Gastroesophageal sphincter (tissue), 4 donors: ENCODE measurements around the gene STAP1. TPM values are rescaled to one million over a fixed set of nuclear protein-coding genes. Genes with fewer than 3 reads are reported as not detected.
"Not testable (repeated sequence)": the region's sequence is repeated elsewhere in the genome, so short reads cannot be mapped to it uniquely, and the experiment has no call there.

ENCODE experiments used
- ATAC-seq: fragments of 150-250 bp; one replicate; pipeline ENCODE4 v1.9.1; 2016; ENCODE audit warnings: mild to moderate bottlenecking, moderate library complexity
- H3K27ac ChIP-seq, 4 donors: fragments of 200-600 bp; sonication (generic) in 3 of 4; 1 replicate in 3 of 4; 2 replicates in 1 of 4; pipeline ENCODE4 v1.5.1; 2016 to 2019
- H3K27me3 ChIP-seq: fragments of 200-600 bp; sonication (generic); one replicate; pipeline ENCODE4 v1.5.1; 2019
- H3K36me3 ChIP-seq, 2 donors: fragments of 200-600 bp; sonication (generic); one replicate each; pipeline ENCODE4 v1.5.1; 2019; ENCODE audit warnings: control low read depth in 1 of 2
- H3K4me1 ChIP-seq, 3 donors: fragments of 200-600 bp; sonication (generic); 1 replicate in 2 of 3; 2 replicates in 1 of 3; pipeline ENCODE4 v1.5.1; 2016 to 2019; ENCODE audit warnings: control low read depth in 2 of 3
- H3K4me3 ChIP-seq, 2 donors: fragments of 200-600 bp; sonication (generic); one replicate each; pipeline ENCODE4 v1.5.1; 2019; ENCODE audit warnings: mild to moderate bottlenecking in 1 of 2, moderate library complexity in 1 of 2
- H3K9me3 ChIP-seq, 3 donors: fragments of 200-600 bp; sonication (generic); one replicate each; pipeline ENCODE4 v1.5.1; 2017 to 2019; ENCODE audit warnings: control low read depth in 2 of 3
- EP300 ChIP-seq: sonication (generic); formaldehyde crosslinking; IDR thresholded peaks from one replicate; pipeline ENCODE4 v1.6.1; 2017; ENCODE audit warnings: antibody characterized with exemption, mild to moderate bottlenecking
- POLR2A ChIP-seq, 2 donors: fragments of 450-650 bp; IDR thresholded peaks; one replicate each; pipeline ENCODE4 v1.6.1; 2017; ENCODE audit warnings: antibody characterized with exemption in 2 of 2, mild to moderate bottlenecking in 2 of 2, moderate library complexity in 1 of 2
- POLR2AphosphoS5 ChIP-seq: sonication (generic); formaldehyde crosslinking; IDR thresholded peaks from one replicate; pipeline ENCODE4 v1.6.1; 2017; ENCODE audit warnings: antibody characterized with exemption
- WGBS, 2 donors: methylation state at CpG; one replicate each; pipeline ENCODE4 v1.1.5; 2018; ENCODE audit warnings: low coverage in 1 of 2; 5-methylcytosine and 5-hydroxymethylcytosine counted together
- total RNA-seq, 4 donors: library from RNA; depleted of rRNA; stranded (reverse); fragments of >200 nt; gene quantifications; one replicate each; pipeline ENCODE4 v1.1.0, GENCODE V29; 2016
- TF ChIP-seq, protein P1 (sequence below), 4 experiments: fragments of 200-600 bp in 2 of 4; fragments of 450-650 bp in 2 of 4; sonication (generic) in 1 of 4; IDR thresholded peaks; one replicate each; pipeline ENCODE4 v1.5.1; 2017 to 2019; ENCODE audit warnings: antibody characterized with exemption in 4 of 4, mild to moderate bottlenecking in 2 of 4, moderate library complexity in 2 of 4

STAP1 gene
- total RNA-seq, 4 donors from 2014 or later: 0.54 to 2.2 (median 0.77) TPM; not detected in 1

DNA sequence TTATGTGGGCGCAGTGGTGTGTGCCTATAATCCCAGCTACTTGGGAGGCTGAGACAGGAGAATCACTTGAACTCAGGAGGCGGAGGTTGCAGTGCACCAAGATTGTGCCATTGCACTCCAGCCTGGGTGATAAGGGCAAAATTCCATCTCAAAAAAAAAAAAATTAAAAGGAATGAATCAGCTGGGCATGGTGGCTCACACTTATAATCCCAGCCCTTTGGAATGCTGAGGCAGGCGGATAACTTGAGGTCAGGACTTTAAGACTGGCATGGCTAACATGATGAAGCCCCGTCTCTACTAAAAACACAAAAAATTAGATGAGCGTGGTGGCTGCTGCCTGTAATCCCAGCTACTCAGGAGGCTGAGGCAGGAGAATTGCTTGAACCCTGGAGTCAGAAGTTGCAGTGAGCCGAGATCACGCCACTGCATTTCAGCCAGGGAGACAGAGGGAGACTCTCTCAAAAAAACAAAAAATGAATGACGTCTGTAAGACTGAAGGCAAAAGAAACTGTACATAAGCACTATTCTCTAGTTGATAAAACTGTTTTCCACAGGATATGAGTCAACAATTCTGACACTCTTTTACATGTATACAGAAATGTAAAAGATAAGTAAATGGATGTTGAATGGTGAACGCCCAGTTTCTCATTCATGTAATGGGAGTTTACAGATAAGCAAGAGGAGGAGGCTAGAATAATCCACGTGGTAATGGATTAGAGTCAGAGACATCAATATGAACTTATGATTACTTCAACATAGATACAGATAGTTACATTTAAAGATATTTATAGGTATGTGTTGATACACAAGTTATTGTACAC is 35.5 kb upstream of the STAP1 start:
- WGBS, 2 donors: 93 to 94% methylated on average over 9 of the region's 10 CpGs
- ATAC-seq: no peak
- no peaks in the 10 kb centered on the region for H3K9me3 ChIP-seq
- peaks cover 0 to 18% of the 10 kb centered on the region in 2 donors for H3K36me3 ChIP-seq
- no peak overlapping the region for H3K4me3 ChIP-seq
- TF ChIP-seq POLR2AphosphoS5 (no peak), POLR2A (IDR thresholded peaks at IDR 0.05) (no peak), EP300 (no peak)
- TF ChIP-seq, protein P1, sequence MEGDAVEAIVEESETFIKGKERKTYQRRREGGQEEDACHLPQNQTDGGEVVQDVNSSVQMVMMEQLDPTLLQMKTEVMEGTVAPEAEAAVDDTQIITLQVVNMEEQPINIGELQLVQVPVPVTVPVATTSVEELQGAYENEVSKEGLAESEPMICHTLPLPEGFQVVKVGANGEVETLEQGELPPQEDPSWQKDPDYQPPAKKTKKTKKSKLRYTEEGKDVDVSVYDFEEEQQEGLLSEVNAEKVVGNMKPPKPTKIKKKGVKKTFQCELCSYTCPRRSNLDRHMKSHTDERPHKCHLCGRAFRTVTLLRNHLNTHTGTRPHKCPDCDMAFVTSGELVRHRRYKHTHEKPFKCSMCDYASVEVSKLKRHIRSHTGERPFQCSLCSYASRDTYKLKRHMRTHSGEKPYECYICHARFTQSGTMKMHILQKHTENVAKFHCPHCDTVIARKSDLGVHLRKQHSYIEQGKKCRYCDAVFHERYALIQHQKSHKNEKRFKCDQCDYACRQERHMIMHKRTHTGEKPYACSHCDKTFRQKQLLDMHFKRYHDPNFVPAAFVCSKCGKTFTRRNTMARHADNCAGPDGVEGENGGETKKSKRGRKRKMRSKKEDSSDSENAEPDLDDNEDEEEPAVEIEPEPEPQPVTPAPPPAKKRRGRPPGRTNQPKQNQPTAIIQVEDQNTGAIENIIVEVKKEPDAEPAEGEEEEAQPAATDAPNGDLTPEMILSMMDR (IDR thresholded peaks at IDR 0.05): no peak
- H3K27me3 ChIP-seq: no peaks in the 10 kb centered on the region
- no peak overlapping the region for H3K27ac ChIP-seq
- H3K4me1 ChIP-seq: peaks cover 0 to 21% (median 5%) of the 10 kb centered on the region in 3 donors

DNA sequence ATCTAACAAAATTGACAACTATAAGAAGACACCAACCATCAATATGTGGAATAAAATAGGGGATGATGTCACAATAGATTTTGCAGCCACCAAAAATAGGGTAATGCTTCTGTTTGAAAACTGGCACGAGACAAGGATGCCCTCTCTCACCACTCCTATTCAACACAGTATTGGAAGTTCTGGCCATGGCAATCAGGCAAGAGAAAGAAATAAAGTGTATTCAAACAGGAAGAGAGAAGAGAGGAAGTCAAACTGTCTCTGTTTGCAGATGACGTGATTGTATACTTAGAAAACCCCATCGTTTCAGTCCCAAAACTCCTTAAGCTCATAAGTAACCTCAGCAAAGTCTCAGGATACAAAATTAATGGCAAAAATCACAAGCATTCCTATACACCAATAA is 34.4 kb upstream of the STAP1 start:
- 93 to 100% methylated on average over 1 to 2 of the region's 3 CpGs for WGBS, 2 donors
- H3K9me3 ChIP-seq, ATAC-seq, H3K27me3 ChIP-seq, H3K27ac ChIP-seq, H3K4me3 ChIP-seq: not testable (repeated sequence)
- H3K4me1 ChIP-seq: peaks cover 0 to 21% (median 5%) of the 10 kb centered on the region in 3 donors
- H3K36me3 ChIP-seq: peaks cover 0 to 16% of the 10 kb centered on the region in 2 donors

DNA sequence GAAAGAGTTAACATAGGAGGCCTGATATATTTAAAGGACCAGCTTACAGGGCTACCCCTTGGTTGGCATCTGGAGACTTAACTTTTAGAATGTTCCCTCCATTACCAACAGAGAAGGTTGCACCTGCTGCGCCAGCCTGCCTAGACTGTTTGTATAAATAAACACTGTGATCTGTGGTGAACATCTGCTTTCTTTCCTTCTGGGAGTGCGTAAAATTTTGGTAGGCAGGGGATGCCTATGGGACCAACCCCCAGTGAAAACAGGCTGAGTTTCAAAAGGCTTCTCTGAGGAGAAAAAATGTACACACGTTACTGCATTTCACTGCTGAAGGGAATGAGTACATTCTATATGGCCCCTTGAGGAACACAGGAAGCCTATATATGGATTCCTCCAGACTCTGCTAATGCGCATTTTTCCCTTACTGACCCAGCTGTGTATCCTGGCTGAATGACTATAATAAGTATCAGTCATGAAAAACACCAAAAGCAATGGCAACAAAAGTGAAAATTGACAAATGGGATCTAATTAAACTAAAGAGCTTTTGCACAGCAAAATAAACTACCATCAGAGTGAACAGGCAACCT is 27.1 kb upstream of the STAP1 start:
- no peak for ATAC-seq
- Histone ChIP-seq H3K4me1 (no peaks in the 10 kb centered on the region), H3K27me3 (no peaks in the 10 kb centered on the region), H3K36me3 (peaks cover 0 to 71% of the 10 kb centered on the region in 2 donors), H3K27ac (no peak overlapping the region), H3K4me3 (no peak overlapping the region), H3K9me3 (no peaks in the 10 kb centered on the region)
- WGBS, 2 donors: 67 to 79% methylated on average over 2 to 3 of the region's 4 CpGs
- TF ChIP-seq POLR2AphosphoS5: no peak
- no peak for TF ChIP-seq POLR2A (IDR thresholded peaks at IDR 0.05)

DNA sequence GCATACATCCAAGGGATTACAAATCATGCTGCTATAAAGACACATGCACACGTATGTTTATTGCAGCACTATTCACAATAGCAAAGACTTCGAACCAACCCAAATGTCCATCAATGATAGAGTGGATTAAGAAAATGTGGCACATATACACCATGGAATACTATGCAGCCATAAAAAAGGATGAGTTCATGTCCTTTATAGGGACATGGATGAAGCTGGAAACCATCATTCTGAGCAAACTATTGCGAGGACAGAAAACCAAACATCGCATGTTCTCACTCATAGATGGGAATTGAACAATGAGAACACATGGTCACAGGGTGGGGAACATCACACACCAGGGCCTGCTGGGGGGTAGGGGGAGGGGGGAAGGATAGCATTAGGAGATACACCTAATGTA is 26.1 kb upstream of the STAP1 start:
- peaks cover 0 to 79% of the 10 kb centered on the region in 2 donors for H3K36me3 ChIP-seq
- ATAC-seq, H3K4me1 ChIP-seq, H3K27ac ChIP-seq, H3K4me3 ChIP-seq, H3K27me3 ChIP-seq, H3K9me3 ChIP-seq: not testable (repeated sequence)
- WGBS, 2 donors: 89 to 100% methylated on average over 3 of the region's 4 CpGs

DNA sequence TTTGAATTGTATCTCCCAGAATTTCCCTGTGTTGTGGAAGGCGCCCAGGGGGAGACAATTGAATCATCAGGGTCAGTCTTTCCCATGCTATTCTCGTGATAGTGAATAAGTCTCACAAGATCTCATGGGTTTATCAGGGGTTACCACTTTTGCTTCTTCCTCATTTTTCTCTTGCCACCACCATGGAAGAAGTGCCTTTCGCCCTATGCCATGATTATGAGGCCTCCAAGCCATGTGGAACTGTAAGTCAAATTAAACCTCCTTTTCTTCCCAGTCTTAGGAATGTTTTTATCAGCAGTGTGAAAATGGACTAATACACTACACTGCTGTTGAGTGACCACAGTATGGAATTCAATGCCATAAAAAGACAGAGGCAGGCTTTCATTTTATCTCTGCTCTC is 25.4 kb upstream of the STAP1 start:
- ATAC-seq: no peak

DNA sequence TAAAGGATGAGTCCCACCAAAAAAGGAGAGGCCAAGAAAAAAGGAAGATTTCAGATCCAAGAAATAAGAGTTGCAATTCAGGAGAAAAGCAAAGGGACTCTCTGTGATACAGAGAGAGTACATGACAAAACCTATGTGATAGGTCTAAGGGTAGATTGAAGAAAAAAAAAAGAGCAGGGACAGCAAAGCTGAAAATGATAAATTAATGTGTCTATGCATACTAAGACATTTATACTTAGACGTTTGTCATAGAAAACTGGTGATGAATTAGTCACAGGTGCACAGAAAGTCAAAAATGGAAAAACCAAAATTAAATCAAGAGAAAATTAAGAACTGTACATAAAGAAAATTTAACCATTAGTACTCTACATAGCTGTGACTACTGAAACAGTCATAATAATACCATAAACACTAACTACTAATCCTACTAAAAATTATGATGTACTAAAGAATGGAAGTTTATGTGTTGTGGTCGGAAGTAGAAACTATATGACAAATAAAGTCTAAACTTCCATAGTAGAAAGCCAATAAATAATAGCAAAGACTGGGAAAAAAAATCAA is 23.2 kb upstream of the STAP1 start:
- TF ChIP-seq EP300: no peak
- no peak for TF ChIP-seq POLR2AphosphoS5
- TF ChIP-seq POLR2A (IDR thresholded peaks at IDR 0.05): no peak
- TF ChIP-seq, protein P1 (IDR thresholded peaks at IDR 0.05): no peak
- 53 to 73% methylated on average over 2 of the region's 2 CpGs for WGBS, 2 donors
- no peak overlapping the region for H3K4me3 ChIP-seq
- H3K27me3 ChIP-seq: no peaks in the 10 kb centered on the region
- peaks cover 0 to 88% of the 10 kb centered on the region in 2 donors for H3K36me3 ChIP-seq
- no peaks in the 10 kb centered on the region for H3K9me3 ChIP-seq
- H3K27ac ChIP-seq: no peak overlapping the region
- no peaks in the 10 kb centered on the region for H3K4me1 ChIP-seq
- no peak for ATAC-seq

More for the DNA sequence above, 25.4 kb upstream of the STAP1 start:
- TF ChIP-seq POLR2A (IDR thresholded peaks at IDR 0.05) (no peak), POLR2AphosphoS5 (no peak), EP300 (no peak)
- TF ChIP-seq, protein P1 (IDR thresholded peaks at IDR 0.05): no peak
- Histone ChIP-seq H3K4me1 (no peaks in the 10 kb centered on the region), H3K4me3 (no peak overlapping the region), H3K9me3 (no peaks in the 10 kb centered on the region), H3K36me3 (peaks cover 0 to 86% of the 10 kb centered on the region in 2 donors), H3K27ac (no peak overlapping the region), H3K27me3 (no peaks in the 10 kb centered on the region)
- 100% methylated on average over 2 to 3 of the region's 3 CpGs for WGBS, 2 donors
